Neural progenitor cell (in vitro differentiated cells): ENCODE results near the gene FADS2.

Source experiments
- EZH2phosphoT487 ChIP-seq: fragments of 200-600 bp; sonication (generic); IDR thresholded peaks from 2 replicates; pipeline ENCODE4 v1.6.1; 2017; ENCODE audit warnings: antibody characterized with exemption
- TF ChIP-seq, protein P1 (sequence below): fragments of 200-600 bp; sonication (generic); IDR thresholded peaks from 2 replicates; pipeline ENCODE4 v1.5.1; 2017; ENCODE audit warnings: antibody characterized with exemption, mild to moderate bottlenecking

DNA sequence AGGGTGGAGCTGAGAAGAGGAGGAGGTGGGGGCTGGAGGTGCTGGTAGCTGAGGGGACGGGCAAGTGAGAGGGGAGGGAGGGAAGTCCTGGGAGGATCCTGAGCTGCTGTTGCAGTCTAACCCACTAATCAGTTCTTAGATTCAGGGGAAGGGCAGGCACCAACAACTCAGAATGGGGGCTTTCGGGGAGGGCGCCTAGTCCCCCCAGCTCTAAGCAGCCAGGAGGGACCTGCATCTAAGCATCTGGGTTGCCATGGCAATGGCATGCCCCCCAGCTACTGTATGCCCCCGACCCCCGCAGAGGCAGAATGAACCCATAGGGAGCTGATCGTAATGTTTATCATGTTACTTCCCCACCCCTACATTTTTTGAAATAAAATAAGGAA lies 38.9 kb downstream of the FADS2 start:
- TF ChIP-seq, protein P1, sequence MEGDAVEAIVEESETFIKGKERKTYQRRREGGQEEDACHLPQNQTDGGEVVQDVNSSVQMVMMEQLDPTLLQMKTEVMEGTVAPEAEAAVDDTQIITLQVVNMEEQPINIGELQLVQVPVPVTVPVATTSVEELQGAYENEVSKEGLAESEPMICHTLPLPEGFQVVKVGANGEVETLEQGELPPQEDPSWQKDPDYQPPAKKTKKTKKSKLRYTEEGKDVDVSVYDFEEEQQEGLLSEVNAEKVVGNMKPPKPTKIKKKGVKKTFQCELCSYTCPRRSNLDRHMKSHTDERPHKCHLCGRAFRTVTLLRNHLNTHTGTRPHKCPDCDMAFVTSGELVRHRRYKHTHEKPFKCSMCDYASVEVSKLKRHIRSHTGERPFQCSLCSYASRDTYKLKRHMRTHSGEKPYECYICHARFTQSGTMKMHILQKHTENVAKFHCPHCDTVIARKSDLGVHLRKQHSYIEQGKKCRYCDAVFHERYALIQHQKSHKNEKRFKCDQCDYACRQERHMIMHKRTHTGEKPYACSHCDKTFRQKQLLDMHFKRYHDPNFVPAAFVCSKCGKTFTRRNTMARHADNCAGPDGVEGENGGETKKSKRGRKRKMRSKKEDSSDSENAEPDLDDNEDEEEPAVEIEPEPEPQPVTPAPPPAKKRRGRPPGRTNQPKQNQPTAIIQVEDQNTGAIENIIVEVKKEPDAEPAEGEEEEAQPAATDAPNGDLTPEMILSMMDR: no peak
- TF ChIP-seq EZH2phosphoT487: no peak
